Small intestine (tissue), 7 donors: ENCODE data around the gene PDE4D. TPM values are rescaled to one million over a fixed set of nuclear protein-coding genes. Genes with fewer than 3 reads are reported as not detected.
"Not testable (repeated sequence)": the region's sequence is repeated elsewhere in the genome, so short reads cannot be mapped to it uniquely, and the experiment has no call there.

Experiments used
- DNase-seq, 2 donors: peaks; one replicate each; pipeline versions ENCODE4 v3.0.0 to v3.0.0-alpha.2; 2013
- FAIRE-seq: peaks from 2 replicates; lab custom pipeline; 2012; peaks lifted over from hg19 to GRCh38; lab: Jason Lieb, UNC
- H3K27ac ChIP-seq, 3 donors: one replicate each; pipeline ENCODE4 v1.5.1; 2013; ENCODE audit warnings: low read length in 2 of 3, mild to moderate bottlenecking in 2 of 3, control low read depth in 1 of 3, inconsistent platforms in 1 of 3, low read depth in 1 of 3, moderate library complexity in 1 of 3
- H3K27me3 ChIP-seq, 3 donors: one replicate each; pipeline ENCODE4 v1.6.1; 2013; ENCODE audit warnings: low read length in 3 of 3, inconsistent platforms in 1 of 3; ENCODE audit not compliant: control insufficient read depth in 3 of 3, insufficient read depth in 3 of 3
- H3K36me3 ChIP-seq, 3 donors: one replicate each; pipeline ENCODE4 v1.6.1; 2013; ENCODE audit warnings: low read length in 3 of 3, inconsistent platforms in 1 of 3, low read depth in 1 of 3, mild to moderate bottlenecking in 1 of 3, moderate library complexity in 1 of 3; ENCODE audit not compliant: control insufficient read depth in 3 of 3, insufficient read depth in 2 of 3
- H3K4me1 ChIP-seq, 3 donors: one replicate each; pipeline ENCODE4 v1.6.1; 2013; ENCODE audit warnings: low read length in 2 of 3, inconsistent platforms in 1 of 3, low read depth in 1 of 3, mild to moderate bottlenecking in 1 of 3, moderate library complexity in 1 of 3; ENCODE audit not compliant: control insufficient read depth in 3 of 3, insufficient read depth in 2 of 3
- H3K4me3 ChIP-seq, 3 donors: one replicate each; pipeline ENCODE4 v1.5.1; 2013; ENCODE audit warnings: low read length in 3 of 3, control low read depth in 1 of 3, inconsistent platforms in 1 of 3, low read depth in 1 of 3, mild to moderate bottlenecking in 1 of 3, moderate library complexity in 1 of 3
- H3K9me3 ChIP-seq, 2 donors: one replicate each; pipeline ENCODE4 v1.6.1; 2013; ENCODE audit warnings: low read depth in 1 of 2, low read length in 1 of 2; ENCODE audit not compliant: control insufficient read depth in 2 of 2, insufficient read depth in 1 of 2
- WGBS, 3 donors: extraction: QIAGEN DNeasy Blood & Tissue Kit; methylation state at CpG; one replicate each; pipeline ENCODE4 v1.1.7; 2013; 5-methylcytosine and 5-hydroxymethylcytosine counted together
- polyA plus RNA-seq, 4 donors: library from polyadenylated mRNA; stranded (reverse) in 3 of 4; unstranded in 1 of 4; fragments of 200-250 nt in 3 of 4; fragments of 120-200 nt in 1 of 4; gene quantifications; one replicate each; pipeline versions ENCODE4 v1.2.1 to v1.2.3, GENCODE V29; 2013
- donor health status: healthy with polysubstance abuse.
- donor health status: control.
- donor health status: control.
- donor health status: Bipolar disorder and iron deficiency.
- donor health status: healthy.

Gene PDE4D
- polyA plus RNA-seq, 4 donors: 2.9 to 16.2 (median 5.3) TPM

DNA sequence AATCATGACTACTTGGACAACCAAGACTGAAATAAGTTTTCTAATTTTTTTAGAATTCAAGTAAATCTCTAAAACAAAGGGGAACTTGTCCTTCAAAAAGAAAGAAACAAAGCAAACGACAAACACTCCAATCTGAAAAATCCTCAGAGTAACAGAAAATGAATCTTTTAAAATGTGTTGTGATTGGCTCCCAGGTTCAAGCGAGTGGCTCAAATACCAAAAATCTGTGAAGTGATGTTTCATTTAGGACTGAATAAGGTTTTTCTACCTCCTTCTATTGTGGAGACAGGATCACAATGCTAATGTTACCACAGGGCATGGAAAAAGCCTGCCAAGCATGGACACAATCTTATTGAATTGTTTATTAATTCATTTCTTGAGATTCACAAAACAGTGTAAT, 895.0 kb downstream of the PDE4D start:
- H3K27ac ChIP-seq: no peak overlapping the region
- no peak for DNase-seq
- no peak for FAIRE-seq
- peaks cover 0 to 5% (median 0%) of the 10 kb centered on the region in 3 donors for H3K4me1 ChIP-seq
- H3K9me3 ChIP-seq: no peaks in the 10 kb centered on the region
- H3K4me3 ChIP-seq: no peak overlapping the region
- no peaks in the 10 kb centered on the region for H3K36me3 ChIP-seq
- 88 to 92% (median 90%) methylated on average over 2 of the region's 2 CpGs for WGBS, 3 donors
- H3K27me3 ChIP-seq: no peaks in the 10 kb centered on the region

DNA sequence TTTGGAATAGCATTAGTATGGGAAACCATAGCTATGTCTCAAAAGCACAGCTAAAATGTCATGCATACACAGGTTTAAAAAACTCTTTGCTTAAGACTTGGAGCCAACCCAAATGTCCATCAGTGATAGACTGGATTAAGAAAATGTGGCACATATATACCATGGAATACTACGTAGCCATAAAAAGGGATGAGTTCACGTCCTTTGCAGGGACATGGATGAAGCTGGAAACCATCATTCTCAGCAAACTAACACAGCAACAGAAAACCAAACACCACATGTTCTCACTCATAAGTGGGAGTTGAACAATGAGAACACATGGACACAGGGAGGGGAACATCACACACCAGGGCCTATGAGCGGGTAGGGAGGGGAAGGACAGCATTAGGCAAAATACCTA, 897.7 kb downstream of the PDE4D start:
- H3K9me3 ChIP-seq, H3K36me3 ChIP-seq, H3K4me1 ChIP-seq, FAIRE-seq, H3K27ac ChIP-seq, DNase-seq, H3K4me3 ChIP-seq, H3K27me3 ChIP-seq: not testable (repeated sequence)
- WGBS, 3 donors: 95 to 100% (median 95%) methylated on average over 3 of the region's 3 CpGs

DNA sequence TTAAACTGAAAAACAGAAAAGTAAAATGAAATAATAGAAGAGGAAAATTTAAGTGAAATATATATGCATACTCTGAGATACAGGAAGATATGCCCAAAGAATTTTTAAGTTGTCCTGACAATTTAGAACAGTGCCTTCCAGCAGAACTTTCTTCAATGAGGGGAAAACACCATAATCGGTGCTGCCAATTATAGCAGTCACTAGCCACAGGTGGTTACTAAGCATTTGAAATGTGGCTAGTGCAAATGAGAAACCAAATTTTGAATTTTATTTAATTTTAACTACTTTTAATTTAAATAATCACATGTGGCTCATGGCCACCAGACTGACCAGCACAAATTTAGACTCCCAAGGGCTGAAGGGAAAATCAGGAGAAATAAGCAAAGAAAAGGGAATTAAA, 900.1 kb downstream of the PDE4D start:
- Histone ChIP-seq H3K36me3 (no peaks in the 10 kb centered on the region), H3K4me1 (no peaks in the 10 kb centered on the region), H3K27me3 (no peaks in the 10 kb centered on the region), H3K9me3 (no peaks in the 10 kb centered on the region), H3K4me3 (no peak overlapping the region), H3K27ac (no peak overlapping the region)
- FAIRE-seq: no peak
- no peak for DNase-seq
- WGBS, 3 donors: 78 to 90% (median 86%) methylated on average over 1 of the region's 1 CpG

DNA sequence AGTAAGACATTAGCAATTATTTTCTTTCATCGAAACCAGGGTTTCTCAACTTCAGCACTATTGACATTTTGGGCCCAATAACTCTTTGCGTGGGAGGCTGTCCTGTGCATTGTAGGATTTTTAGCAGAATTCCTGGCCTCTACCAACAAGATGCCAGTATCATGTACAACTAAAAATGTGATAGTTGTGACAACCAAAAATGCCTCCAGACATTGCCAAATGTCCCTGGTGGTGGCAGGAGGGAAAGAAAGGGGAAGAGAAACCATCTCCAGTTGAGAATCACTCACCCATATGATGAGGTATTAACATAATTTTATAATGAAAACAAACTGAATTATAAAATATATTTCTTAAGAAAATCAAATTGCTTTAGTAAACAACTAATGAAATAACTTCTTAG, 904.6 kb downstream of the PDE4D start:
- H3K4me3 ChIP-seq: no peak overlapping the region
- H3K9me3 ChIP-seq: no peaks in the 10 kb centered on the region
- 95 to 99% (median 96%) methylated on average over 2 of the region's 2 CpGs for WGBS, 3 donors
- H3K27ac ChIP-seq: no peak overlapping the region
- H3K27me3 ChIP-seq: no peaks in the 10 kb centered on the region
- H3K36me3 ChIP-seq: peaks cover 0 to 3% (median 0%) of the 10 kb centered on the region in 3 donors
- H3K4me1 ChIP-seq: no peaks in the 10 kb centered on the region
- FAIRE-seq (no peak), DNase-seq (no peak)

DNA sequence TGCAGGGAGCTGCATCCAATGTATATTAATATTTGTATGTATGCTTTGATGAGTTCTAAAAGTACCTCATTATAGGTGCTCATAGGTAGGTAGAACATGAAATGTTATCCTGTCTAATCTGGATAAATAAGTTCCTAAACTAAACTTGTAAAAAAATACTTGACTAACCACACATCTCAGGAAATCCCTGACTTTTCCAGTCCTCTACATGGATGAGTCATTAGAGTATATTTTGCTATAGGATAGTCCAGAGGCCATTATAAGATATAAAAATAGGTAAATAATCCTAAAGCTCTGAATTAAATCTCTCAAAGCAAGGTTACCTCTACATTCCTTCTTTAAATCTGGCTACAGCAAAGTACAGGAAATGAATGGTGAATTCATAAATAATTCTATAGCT, 906.3 kb downstream of the PDE4D start:
- H3K9me3 ChIP-seq: no peaks in the 10 kb centered on the region
- no peak for DNase-seq
- H3K4me1 ChIP-seq: no peaks in the 10 kb centered on the region
- no peak for FAIRE-seq
- H3K27me3 ChIP-seq: no peaks in the 10 kb centered on the region
- H3K27ac ChIP-seq: no peak overlapping the region
- no peak overlapping the region for H3K4me3 ChIP-seq
- peaks cover 0 to 12% (median 0%) of the 10 kb centered on the region in 3 donors for H3K36me3 ChIP-seq

DNA sequence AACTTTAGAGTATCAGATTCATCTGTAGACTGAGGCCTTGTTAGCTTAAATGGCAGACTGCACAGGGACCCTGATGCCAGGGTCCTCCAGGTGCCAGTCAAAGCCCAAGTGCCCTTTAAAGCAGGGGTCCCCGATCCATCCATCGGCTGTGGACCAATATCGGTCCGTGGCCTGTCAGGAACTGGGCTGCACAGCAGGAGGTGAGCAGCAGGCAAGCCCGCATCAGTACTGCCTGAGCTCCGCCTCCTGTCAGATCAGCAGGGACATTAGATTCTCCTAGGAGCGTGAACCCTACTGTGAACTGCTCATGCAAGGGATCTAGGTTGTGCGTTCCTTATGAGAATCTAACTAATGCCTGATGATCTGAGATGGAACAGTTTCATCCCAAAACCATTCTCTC, 907.2 kb downstream of the PDE4D start:
- H3K9me3 ChIP-seq: no peaks in the 10 kb centered on the region
- H3K4me3 ChIP-seq: no peak overlapping the region
- FAIRE-seq (no peak), DNase-seq (no peak)
- 73 to 81% (median 73%) methylated on average over 8 of the region's 8 CpGs for WGBS, 3 donors
- H3K4me1 ChIP-seq: no peaks in the 10 kb centered on the region
- peaks cover 0 to 12% (median 0%) of the 10 kb centered on the region in 3 donors for H3K36me3 ChIP-seq
- H3K27me3 ChIP-seq: no peaks in the 10 kb centered on the region
- no peak overlapping the region for H3K27ac ChIP-seq

DNA sequence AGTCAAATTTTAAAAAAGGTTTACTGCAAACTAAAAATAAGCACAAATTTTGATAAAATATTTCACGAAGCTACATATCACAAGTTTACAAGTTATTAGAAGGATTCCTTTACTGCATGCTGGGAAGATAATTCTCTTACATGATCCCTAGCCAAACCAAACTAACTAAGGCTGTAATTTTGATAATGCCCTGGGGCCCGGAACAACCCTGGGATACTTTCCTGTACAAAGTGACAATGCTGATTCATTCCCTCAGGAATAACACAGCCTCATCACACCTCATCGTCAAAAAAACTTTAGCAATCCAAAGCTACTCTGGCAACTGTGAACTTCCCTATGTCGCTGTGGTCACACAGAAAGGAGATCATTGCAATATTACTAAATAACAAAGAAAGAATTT, 907.8 kb downstream of the PDE4D start:
- FAIRE-seq (no peak), DNase-seq (no peak)
- Histone ChIP-seq H3K27me3 (no peaks in the 10 kb centered on the region), H3K4me3 (no peak overlapping the region), H3K36me3 (peaks cover 0 to 12% (median 0%) of the 10 kb centered on the region in 3 donors), H3K4me1 (no peaks in the 10 kb centered on the region), H3K9me3 (no peaks in the 10 kb centered on the region), H3K27ac (no peak overlapping the region)
- WGBS, 3 donors: 84 to 88% (median 86%) methylated on average over 4 of the region's 4 CpGs

DNA sequence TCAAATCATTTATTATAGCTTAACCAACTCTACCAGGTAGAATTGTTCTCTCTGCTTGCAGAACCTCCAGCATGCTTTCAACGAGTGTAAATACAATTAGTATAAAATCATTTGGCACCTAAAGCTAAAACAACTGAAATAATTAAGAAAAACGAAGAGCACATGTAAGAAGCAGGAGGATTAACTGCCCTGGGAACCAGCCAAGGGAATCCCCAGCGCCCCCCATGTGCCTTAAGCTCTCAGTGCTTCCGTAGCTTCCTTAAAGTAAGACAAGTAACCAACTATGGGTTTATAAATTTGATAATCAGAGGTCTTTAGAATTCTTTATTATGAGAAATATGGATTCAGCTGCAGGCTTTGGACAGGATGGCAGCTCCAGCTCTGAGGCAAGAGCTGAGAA, 908.2 kb downstream of the PDE4D start:
- DNase-seq (no peak), FAIRE-seq (no peak)
- peaks cover 0 to 12% (median 0%) of the 10 kb centered on the region in 3 donors for H3K36me3 ChIP-seq
- no peaks in the 10 kb centered on the region for H3K9me3 ChIP-seq
- no peak overlapping the region for H3K27ac ChIP-seq
- H3K4me3 ChIP-seq: no peak overlapping the region
- no peaks in the 10 kb centered on the region for H3K4me1 ChIP-seq
- H3K27me3 ChIP-seq: no peaks in the 10 kb centered on the region
- 85 to 89% (median 89%) methylated on average over 4 of the region's 4 CpGs for WGBS, 3 donors
